H1 (cell line): ENCODE results near the gene HK1.

ENCODE experiments used
- ATF2 ChIP-seq: IDR thresholded peaks from 2 replicates; pipeline ENCODE4 v1.6.1; 2012; ENCODE audit warnings: low read length, inconsistent platforms
- CTCF ChIP-seq, 3 experiments: IDR thresholded peaks; 1 replicate in 2 of 3; 2 replicates in 1 of 3; pipeline versions ENCODE4 v1.5.1 to v1.6.1; 2011; ENCODE audit warnings: low read length in 3 of 3, mild to moderate bottlenecking in 3 of 3, inconsistent platforms in 2 of 3, low read depth in 1 of 3, moderate library complexity in 1 of 3; ENCODE audit not compliant: insufficient read depth in 1 of 3; ENCODE audit errors: control extremely low read depth in 1 of 3
- EP300 ChIP-seq, 2 experiments: IDR thresholded peaks; 1 replicate in 1 of 2; 2 replicates in 1 of 2; pipeline ENCODE4 v1.6.1; 2011 to 2012; ENCODE audit warnings: low read depth in 2 of 2, low read length in 2 of 2, mild to moderate bottlenecking in 2 of 2, borderline replicate concordance in 1 of 2, inconsistent platforms in 1 of 2, moderate library complexity in 1 of 2
- JUN ChIP-seq: IDR thresholded peaks from 2 replicates; pipeline ENCODE4 v1.6.1; 2011; ENCODE audit warnings: low read depth, mild to moderate bottlenecking, improper control_type of control experiment, low read length
- MAFK ChIP-seq: IDR thresholded peaks from 2 replicates; pipeline ENCODE4 v1.6.1; 2012; ENCODE audit warnings: low read depth, mild to moderate bottlenecking, improper control_type of control experiment, low read length
- RBBP5 ChIP-seq: IDR thresholded peaks from 2 replicates; pipeline ENCODE4 v1.7.1; 2012; ENCODE audit warnings: low read depth, mild to moderate bottlenecking, inconsistent platforms, low read length, moderate library complexity, borderline replicate concordance
- SP2 ChIP-seq: IDR thresholded peaks from 2 replicates; pipeline ENCODE4 v1.6.1; 2012; ENCODE audit warnings: mild to moderate bottlenecking, low read length, inconsistent platforms

- TF ChIP-seq CTCF (IDR thresholded peaks at IDR 0.05; ENCODE audit: control extremely low read depth in 1 of 3, insufficient read depth in 1 of 3, low read depth in 1 of 3, low read length in 3 of 3) (no peak), JUN (no peak), EP300 (IDR thresholded peaks at IDR 0.05; ENCODE audit: borderline replicate concordance in 1 of 2, low read depth in 2 of 2, low read length in 2 of 2) (no peak), RBBP5 (no peak), MAFK (no peak), SP2 (no peak), ATF2 (no peak)
Observed at GRCh38 chr10:69343905-69344304, 65.6 kb downstream of the HK1 start.
